HG03457 (cell line): ENCODE measurements around the gene UGT1A3.
"Not testable (repeated sequence)": the region's sequence is repeated elsewhere in the genome, so short reads cannot be mapped to it uniquely, and the experiment has no call there.

Source experiments
- ATAC-seq: cut with Tn5 transposase; IDR thresholded peaks from one replicate; pipeline ENCODE4 v1.9.1; 2021; ENCODE audit warnings: moderate number of reproducible peaks; ENCODE audit not compliant: unreplicated experiment

UGT1A3 gene

GRCh38 chr2:233728723-233729301, at the start of gene UGT1A3:
Gene UGT1A3, plus strand, starts transcription at chr2:233729042. Its CDS starts 85 bp downstream, at chr2:233729127.
- ATAC-seq: no peak

GRCh38 chr2:233679196-233679595, 49.6 kb upstream of the UGT1A3 start:
- ATAC-seq: no peak

DNA sequence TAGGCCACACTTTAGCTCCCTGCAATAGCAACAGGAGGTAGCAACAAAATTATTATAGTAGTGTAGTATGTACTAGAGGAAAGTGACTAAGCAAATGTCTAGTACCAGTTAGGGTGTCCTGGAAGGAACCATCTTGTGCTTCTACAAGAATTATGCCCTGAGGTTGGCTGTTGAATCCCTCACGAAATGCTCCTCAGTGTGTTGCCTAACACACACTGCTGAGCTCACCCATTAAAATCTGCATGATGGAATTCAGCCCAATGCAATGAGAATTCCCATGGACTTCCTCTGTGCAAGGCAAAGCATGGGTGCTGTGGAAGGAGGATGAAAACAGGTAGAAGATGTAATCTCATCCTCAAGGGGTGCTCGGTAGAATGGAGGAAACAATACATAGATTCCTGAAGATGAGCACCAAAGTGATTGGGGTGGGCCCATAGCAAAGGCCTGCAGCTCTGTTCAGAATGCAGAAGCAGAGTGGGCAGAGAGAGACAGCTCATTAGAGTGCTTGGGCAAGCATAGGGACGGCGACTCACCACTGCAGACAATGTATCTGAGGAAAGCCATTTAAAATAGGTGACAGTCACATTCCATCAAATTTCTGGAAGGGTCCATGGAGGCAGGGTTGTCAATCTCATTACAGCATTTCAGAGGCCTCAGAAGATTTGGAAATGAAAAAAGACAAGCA, 48.3 kb upstream of the UGT1A3 start:
- no peak for ATAC-seq

DNA sequence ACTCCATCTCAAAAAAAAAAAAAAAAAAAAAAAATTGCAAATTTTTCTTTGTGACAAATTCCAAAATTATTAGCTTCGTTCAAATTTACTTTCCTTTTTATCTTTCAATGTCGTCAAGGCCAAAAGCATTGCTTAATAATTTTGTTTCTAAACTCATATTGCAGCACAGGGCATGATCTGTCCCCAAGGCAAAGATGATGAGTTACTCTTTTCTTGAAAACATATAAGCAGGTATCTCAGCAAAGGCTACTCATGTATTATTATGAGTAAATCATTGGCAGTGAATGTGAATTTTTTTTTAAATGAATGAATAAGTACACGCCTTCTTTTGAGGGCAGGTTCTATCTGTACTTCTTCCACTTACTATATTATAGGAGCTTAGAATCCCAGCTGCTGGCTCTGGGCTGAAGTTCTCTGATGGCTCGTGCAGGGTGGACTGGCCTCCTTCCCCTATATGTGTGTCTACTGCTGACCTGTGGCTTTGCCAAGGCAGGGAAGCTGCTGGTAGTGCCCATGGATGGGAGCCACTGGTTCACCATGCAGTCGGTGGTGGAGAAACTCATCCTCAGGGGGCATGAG, 47.2 kb upstream of the UGT1A3 start, which contains the start of gene UGT1A7:
Gene UGT1A7, plus strand, starts transcription at position 381 of the 579 bp plus-strand sequence. Its CDS starts 37 bp downstream, at position 418.
- no peak for ATAC-seq

DNA sequence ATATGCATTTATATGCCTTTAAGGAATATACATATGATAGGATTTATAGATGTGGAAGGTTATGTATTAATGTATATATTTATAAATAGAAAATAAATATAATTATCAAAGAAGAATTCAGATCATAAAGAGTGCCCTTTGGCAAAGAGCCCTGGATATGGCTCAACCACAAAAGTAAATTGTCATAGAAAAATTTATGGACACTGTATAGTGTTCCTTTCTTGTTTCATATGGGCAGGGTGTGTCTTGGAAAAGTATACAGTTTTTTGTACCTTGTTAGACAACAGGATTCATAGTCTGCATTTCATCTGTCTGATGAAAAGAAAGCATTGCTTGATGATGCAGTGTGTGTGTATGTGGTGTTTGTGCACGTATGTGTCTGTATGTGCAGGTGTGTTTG, 44.2 kb upstream of the UGT1A3 start:
- ATAC-seq: no peak

DNA sequence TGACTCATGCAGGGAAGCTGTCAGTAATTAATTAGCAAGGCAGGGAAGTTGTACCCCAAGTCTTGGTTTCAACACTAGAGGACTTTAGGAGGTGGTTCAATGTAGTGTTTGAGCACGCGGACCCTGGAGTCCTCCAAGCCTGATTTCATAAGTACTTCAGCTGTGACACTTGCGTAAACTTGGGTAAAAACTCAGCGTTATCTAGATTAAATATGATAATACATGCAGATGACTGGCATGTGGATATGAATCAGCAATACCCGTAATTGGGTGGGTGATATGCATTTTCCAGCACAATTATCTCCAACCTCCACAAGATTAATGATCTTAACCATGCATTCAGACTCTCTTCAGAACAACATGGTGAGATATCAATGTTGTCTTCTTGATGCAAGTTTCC, 41.9 kb upstream of the UGT1A3 start:
- ATAC-seq: no peak

DNA sequence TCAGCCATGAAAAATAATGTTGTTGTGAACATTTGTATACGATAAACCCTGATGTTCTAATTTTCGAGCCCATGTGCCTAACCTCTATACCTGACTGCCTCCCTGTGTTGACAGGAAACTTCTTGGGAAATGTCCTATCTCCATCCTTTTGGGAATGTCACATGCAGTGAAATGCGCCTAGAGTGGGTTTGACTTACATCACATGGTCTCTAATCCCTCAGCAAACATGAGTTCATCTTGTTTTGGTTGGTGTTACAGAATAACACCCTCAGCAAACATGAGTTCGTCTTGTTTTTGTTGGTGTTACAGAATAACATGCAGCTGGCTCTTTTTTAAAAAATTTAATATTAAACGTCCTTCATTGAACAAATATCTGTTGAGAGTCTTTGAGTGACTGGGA, 40.5 kb upstream of the UGT1A3 start:
- no peak for ATAC-seq

DNA sequence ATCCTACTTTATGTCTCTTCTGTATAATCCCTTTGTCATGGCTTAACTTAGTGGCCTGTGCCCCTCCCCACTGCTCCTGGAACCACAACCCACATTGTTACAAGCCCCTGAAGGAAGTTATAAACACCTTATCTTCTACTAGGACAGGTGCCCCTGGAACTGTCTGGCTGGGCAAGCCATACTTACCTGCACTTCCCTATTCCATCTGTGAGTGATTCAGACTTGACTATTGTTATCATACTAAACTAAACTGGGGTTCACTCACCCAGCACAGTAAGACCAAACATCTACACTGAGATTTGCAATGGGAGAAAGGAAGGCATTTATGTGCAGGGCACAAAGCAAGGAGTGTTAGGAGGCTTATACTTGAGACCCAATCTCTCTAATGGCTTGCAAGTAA, 39.8 kb upstream of the UGT1A3 start:
- no peak for ATAC-seq

DNA sequence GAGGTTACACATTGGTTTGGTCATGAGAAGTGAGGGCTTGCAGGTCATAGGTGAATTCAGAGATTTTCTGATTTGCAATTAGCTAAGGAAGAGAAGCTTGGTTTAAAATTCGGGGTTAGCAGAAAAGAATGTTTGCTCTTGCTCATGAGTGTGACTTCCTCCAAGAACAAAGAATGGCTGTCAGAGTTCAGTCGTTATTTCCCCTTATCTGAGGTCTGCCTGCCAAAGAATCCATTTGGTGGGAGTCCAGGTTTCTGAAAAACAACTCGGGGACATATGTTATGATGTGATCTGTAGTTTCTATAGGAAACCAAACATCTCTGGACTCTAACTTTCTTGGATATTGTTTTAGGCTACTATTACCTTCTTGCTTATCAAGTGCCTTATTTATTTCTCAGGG, 39.3 kb upstream of the UGT1A3 start:
- no peak for ATAC-seq

GRCh38 chr2:233690444-233690843, 38.4 kb upstream of the UGT1A3 start:
- no peak for ATAC-seq

GRCh38 chr2:233691443-233692433, 37.1 kb upstream of the UGT1A3 start:
- no peak for ATAC-seq

DNA sequence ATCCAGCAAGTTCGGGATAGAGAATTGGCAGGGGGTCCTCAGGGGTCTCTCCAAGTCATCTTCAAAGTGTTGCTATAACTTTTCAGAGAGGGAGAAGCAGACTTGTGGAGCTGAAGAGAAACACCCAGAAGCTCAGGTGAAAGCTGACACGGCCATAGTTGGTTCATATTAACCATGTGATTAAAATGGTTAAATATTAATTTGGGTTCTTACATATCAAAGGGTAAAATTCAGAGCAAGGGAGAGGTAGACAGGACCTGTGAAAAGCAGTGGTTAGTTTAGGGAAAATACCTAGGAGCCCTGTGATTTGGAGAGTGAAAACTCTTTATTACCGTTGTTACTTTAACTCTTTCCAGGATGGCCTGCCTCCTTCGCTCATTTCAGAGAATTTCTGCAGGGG, 36.2 kb upstream of the UGT1A3 start, which contains the start of gene UGT1A6:
Gene UGT1A6, plus strand, starts transcription at position 243 of the 400 bp plus-strand sequence. Its CDS starts 115 bp downstream, at position 358.
- no peak for ATAC-seq

GRCh38 chr2:233693963-233694362, 34.9 kb upstream of the UGT1A3 start:
- no peak for ATAC-seq

- ATAC-seq: no peak
These were observed 30.1 kb upstream of the UGT1A3 start for GRCh38 chr2:233698740-233699139.

DNA sequence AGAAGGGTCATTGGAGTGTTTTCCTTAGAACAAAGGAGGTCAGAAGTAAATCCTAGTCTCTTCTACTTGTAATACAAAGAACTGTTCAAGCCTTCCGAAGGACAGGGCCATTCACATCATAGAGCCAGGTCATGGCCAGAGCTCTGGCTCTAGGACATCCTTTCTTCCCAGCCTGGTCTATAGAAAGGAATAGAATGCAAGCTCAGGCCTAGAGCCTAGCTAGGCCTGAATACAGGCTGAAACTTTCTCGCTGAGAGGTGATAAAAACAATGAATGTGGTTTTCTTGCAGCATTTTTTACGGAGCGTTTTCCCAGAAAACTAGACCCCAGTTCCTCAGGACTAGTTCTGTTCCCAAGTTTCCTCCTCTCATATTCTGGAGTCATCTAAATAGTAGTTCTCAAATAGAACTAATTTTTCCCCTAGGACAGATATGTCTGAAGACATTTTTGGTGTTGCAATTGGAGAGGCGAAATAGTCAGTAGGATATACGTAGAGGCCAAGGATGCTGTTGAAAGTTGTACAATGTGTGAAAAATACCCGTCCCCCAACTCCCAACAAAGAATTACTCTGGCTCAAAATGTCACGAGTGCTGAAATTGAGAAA, 29.3 kb upstream of the UGT1A3 start:
- no peak for ATAC-seq

DNA sequence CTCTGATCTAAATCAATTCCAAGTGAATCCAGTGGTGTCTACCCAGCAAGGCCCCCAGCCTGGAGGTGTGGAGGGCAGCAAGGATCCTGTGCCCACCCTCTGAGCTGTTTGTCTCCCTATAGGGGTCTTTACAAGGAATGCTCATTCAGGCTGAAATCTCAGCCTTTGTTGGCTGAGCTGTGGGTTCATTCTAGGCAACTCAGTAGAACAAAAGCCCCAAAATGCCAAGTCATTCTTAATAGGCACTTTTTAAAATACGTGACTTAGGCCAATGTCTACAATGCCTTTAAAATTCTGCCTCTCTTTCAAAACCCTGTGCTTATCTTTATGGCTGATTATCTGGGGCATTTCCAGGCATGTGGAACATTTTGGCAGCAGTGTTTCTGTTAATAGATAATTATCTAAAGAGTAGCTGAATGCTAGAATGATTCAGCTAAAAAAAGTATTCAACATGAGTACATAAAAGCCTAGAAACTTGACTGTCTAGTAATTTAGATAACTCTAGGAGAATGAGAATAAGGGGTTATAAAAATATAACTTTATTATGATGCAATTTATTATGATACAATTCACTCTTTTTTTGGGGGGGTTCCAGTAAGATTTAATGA, 28.7 kb upstream of the UGT1A3 start:
- ATAC-seq: no peak

GRCh38 chr2:233700842-233701241, 28.0 kb upstream of the UGT1A3 start:
- not testable (repeated sequence) for ATAC-seq

DNA sequence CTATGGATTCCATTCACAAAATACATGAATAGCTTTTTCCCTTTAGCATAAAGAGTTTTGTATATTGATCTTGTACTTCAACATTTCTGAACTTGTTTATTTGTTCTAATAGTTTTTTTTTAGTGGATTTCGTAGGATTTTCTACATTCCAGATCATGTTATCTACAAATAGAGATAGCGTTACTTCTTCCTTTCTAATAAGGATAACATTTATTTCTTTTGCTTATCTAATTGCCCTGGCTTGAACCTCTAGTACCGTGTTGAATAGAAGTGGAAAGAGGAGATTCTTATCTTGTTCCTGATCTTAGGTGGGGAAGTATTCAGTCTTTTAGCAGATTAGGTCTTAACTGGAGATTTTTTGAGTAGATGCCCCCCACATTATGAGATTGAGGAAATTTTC, 26.6 kb upstream of the UGT1A3 start:
- ATAC-seq: no peak

GRCh38 chr2:233705911-233706506, 22.8 kb upstream of the UGT1A3 start:
- no peak for ATAC-seq

- no peak for ATAC-seq
These were observed 22.1 kb upstream of the UGT1A3 start for GRCh38 chr2:233706720-233707119.
